K562 treated with DMSO at 1 percent for 24 hours (cell line): ENCODE measurements around the gene EEF2. TPM values are rescaled to one million over a fixed set of nuclear protein-coding genes. Genes with fewer than 3 reads are reported as not detected.

Source experiments
- total RNA-seq: library from RNA; unstranded; fragments of 300-600 nt; gene quantifications from 2 replicates; pipeline ENCODE4 v1.2.3, GENCODE V29; 2022; ENCODE audit warnings: low read depth; ENCODE audit not compliant: insufficient read depth

EEF2 gene
- total RNA-seq = 4,377 and 5,020 TPM in 2 replicates

GRCh38 chr19:3984908-3985642, at the start of gene EEF2:
Gene EEF2 (minus strand): TSS chr19:3985463. CDS start chr19:3985380, 83 bp downstream.

GRCh38 chr19:4007021-4007835, 22.0 kb upstream of the EEF2 start, which contains the start of gene PIAS4:
Gene PIAS4 (plus strand): TSS chr19:4007736. CDS start chr19:4007761, 25 bp downstream.

GRCh38 chr19:3970808-3971598, 14.3 kb downstream of the EEF2 start, which contains the start of gene DAPK3:
Gene DAPK3 (minus strand): TSS chr19:3971099. CDS start chr19:3969735, 1,364 bp downstream.

GRCh38 chr19:3932931-3933810, 52.1 kb downstream of the EEF2 start, which contains the start of gene NMRK2:
Gene NMRK2 (plus strand): TSS chr19:3933069. CDS start chr19:3933672, 603 bp downstream.

Other genes starting within 250 kb of the EEF2 start
- 35.5 and 39.2 TPM in 2 replicates for gene APBA3, start 223.8 kb downstream of the EEF2 start, total RNA-seq
- gene MRPL54, start 222.8 kb downstream of the EEF2 start, total RNA-seq = 60.1 and 66.3 TPM in 2 replicates
- not detected in 2 replicates for gene RAX2, start 213.2 kb downstream of the EEF2 start, total RNA-seq
- 8.7 and 9.7 TPM in 2 replicates for gene MATK, start 199.1 kb downstream of the EEF2 start, total RNA-seq
- not detected in 2 replicates for gene ZFR2, start 116.4 kb downstream of the EEF2 start, total RNA-seq
- not detected in 2 replicates for gene ATCAY, start 104.8 kb downstream of the EEF2 start, total RNA-seq
- not detected in 2 replicates for gene NMRK2, start 52.4 kb downstream of the EEF2 start, total RNA-seq
- 123 and 133 TPM in 2 replicates for gene DAPK3, start 14.4 kb downstream of the EEF2 start, total RNA-seq
- gene PIAS4, start 22.3 kb upstream of the EEF2 start, total RNA-seq = 32.2 and 36.5 TPM in 2 replicates
- gene ZBTB7A, start 81.4 kb upstream of the EEF2 start, total RNA-seq = 32.3 and 33.0 TPM in 2 replicates
- 343 and 376 TPM in 2 replicates for gene MAP2K2, start 138.7 kb upstream of the EEF2 start, total RNA-seq
- 0.31 TPM in 1 of 2 replicates, not detected in the other for gene CREB3L3, start 168.2 kb upstream of the EEF2 start, total RNA-seq
- 51.7 and 55.7 TPM in 2 replicates for gene SIRT6, start 197.1 kb upstream of the EEF2 start, total RNA-seq
- 0.54 and 1.0 TPM in 2 replicates for gene ANKRD24, start 197.2 kb upstream of the EEF2 start, total RNA-seq
- 5.8 and 9.7 TPM in 2 replicates for gene EBI3, start 244.1 kb upstream of the EEF2 start, total RNA-seq